ENCODE measurements around the gene TTYH1.
"Not testable (repeated sequence)": the region's sequence is repeated elsewhere in the genome, so short reads cannot be mapped to it uniquely, and the experiment has no call there.

The TTYH1 gene

GRCh38 chr19:54415208-54415900 is at the start of gene TTYH1:
TSS of gene TTYH1 (plus strand) at chr19:54415464. CDS start at chr19:54415553, 89 bp downstream.
- TF ChIP-seq EZH2phosphoT487 (IDR thresholded peaks at IDR 0.05; ENCODE audit: low read depth) (no peak), CTCF (IDR thresholded peaks at IDR 0.05; ENCODE audit: low read depth, low read length) (no peak)
- H3K27ac ChIP-seq (ENCODE audit: low read length) = no peak within 1 kb of the TSS
- no peaks in the 10 kb centered on the region for H3K36me3 ChIP-seq (replicated peaks; ENCODE audit: low read depth, low read length)
- H3K4me2 ChIP-seq (ENCODE audit: low read length) = no peak within 1 kb of the TSS
- H4K20me1 ChIP-seq (ENCODE audit: insufficient read depth, low read length) = no peaks in the 10 kb centered on the region
- H3K4me3 ChIP-seq (ENCODE audit: low read length) = no peak within 1 kb of the TSS
- no peak within 1 kb of the TSS for H2AFZ ChIP-seq (ENCODE audit: low read depth, low read length)
- no peaks in the 10 kb centered on the region for H3K79me2 ChIP-seq (ENCODE audit: low read length)
- H3K4me1 ChIP-seq (ENCODE audit: low read length) = no peaks in the 10 kb centered on the region
- no peaks in the 10 kb centered on the region for H3K9me3 ChIP-seq (ENCODE audit: insufficient read depth, low read length)
- 0 out of 2 replicates have a peak, but pooled peaks cover under 1% of the 10 kb centered on the region for H3K27me3 ChIP-seq (ENCODE audit: low read depth, low read length)
- no peak within 1 kb of the TSS for H3K9ac ChIP-seq (ENCODE audit: low read length)

- peaks cover 21% of the 10 kb centered on the region for H3K4me1 ChIP-seq (ENCODE audit: low read length)
- H3K27ac ChIP-seq (ENCODE audit: low read length); H3K9me3 ChIP-seq (ENCODE audit: insufficient read depth, low read length); H3K9ac ChIP-seq (ENCODE audit: low read length); H3K4me2 ChIP-seq (ENCODE audit: low read length); H3K36me3 ChIP-seq (replicated peaks; ENCODE audit: low read depth, low read length); H2AFZ ChIP-seq (ENCODE audit: low read depth, low read length); H3K79me2 ChIP-seq (ENCODE audit: low read length); H3K4me3 ChIP-seq (ENCODE audit: low read length); H4K20me1 ChIP-seq (ENCODE audit: insufficient read depth, low read length): not testable (repeated sequence)
- peaks cover 33% of the 10 kb centered on the region for H3K27me3 ChIP-seq (ENCODE audit: low read depth, low read length)
Observed at GRCh38 chr19:54365798-54366197, 49.5 kb upstream of the TTYH1 start.

GRCh38 chr19:54366811-54367210 is 48.5 kb upstream of the TTYH1 start:
- peaks cover 42% of the 10 kb centered on the region for H3K27me3 ChIP-seq (ENCODE audit: low read depth, low read length)
- H2AFZ ChIP-seq (ENCODE audit: low read depth, low read length) = no peak overlapping the region
- H3K9me3 ChIP-seq (ENCODE audit: insufficient read depth, low read length) = no peaks in the 10 kb centered on the region
- H3K4me3 ChIP-seq (ENCODE audit: low read length) = no peak overlapping the region
- H3K9ac ChIP-seq (ENCODE audit: low read length) = no peak overlapping the region
- H3K36me3 ChIP-seq (replicated peaks; ENCODE audit: low read depth, low read length) = no peaks in the 10 kb centered on the region
- H3K4me2 ChIP-seq (ENCODE audit: low read length) = no peak overlapping the region
- H3K27ac ChIP-seq (ENCODE audit: low read length) = no peak overlapping the region
- H3K4me1 ChIP-seq (ENCODE audit: low read length) = peaks cover 13% of the 10 kb centered on the region
- no peak for TF ChIP-seq CTCF (IDR thresholded peaks at IDR 0.05; ENCODE audit: low read depth, low read length)
- TF ChIP-seq EZH2phosphoT487 (IDR thresholded peaks at IDR 0.05; ENCODE audit: low read depth) = no peak
- H3K79me2 ChIP-seq (ENCODE audit: low read length) = no peaks in the 10 kb centered on the region
- H4K20me1 ChIP-seq (ENCODE audit: insufficient read depth, low read length) = no peaks in the 10 kb centered on the region

DNA sequence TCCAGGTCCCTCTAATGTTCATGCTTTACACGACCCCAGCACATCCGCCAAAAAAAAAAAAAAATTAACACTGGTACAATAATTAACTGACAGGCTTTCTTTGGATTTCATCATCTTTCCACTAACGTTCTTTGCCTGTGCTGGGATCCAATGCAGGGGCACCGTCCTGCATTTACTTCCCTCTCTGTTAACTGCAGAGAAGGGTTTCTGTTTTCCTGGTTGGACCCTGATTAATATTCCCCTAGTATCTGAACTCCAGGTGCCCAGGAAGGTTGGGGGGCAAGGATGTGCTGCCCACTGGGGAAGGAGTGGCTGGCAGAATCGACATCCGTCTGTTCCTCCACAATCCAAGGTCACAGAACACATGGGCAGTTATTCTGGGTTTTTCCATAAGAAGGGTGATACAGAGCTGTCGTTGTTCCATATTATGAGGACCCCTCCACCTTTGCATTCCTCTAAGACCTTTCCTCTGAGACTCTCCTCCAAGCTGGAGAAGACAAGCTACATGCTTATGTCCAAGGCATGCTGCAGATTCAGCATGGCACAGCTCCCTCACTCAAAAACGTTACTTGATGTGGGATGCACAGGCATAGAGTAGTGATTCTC is 46.1 kb upstream of the TTYH1 start:
- H3K4me2 ChIP-seq (ENCODE audit: low read length) = no peak overlapping the region

GRCh38 chr19:54369688-54370433 is 45.4 kb upstream of the TTYH1 start:
- not testable (repeated sequence) for H3K9me3 ChIP-seq (ENCODE audit: insufficient read depth, low read length); H2AFZ ChIP-seq (ENCODE audit: low read depth, low read length); H3K36me3 ChIP-seq (replicated peaks; ENCODE audit: low read depth, low read length); H3K27ac ChIP-seq (ENCODE audit: low read length); H3K9ac ChIP-seq (ENCODE audit: low read length); H4K20me1 ChIP-seq (ENCODE audit: insufficient read depth, low read length); H3K79me2 ChIP-seq (ENCODE audit: low read length); H3K4me3 ChIP-seq (ENCODE audit: low read length)
- Histone ChIP-seq H3K27me3 (ENCODE audit: low read depth, low read length) (peaks cover 35% of the 10 kb centered on the region), H3K4me1 (ENCODE audit: low read length) (peaks cover 22% of the 10 kb centered on the region), H3K4me2 (ENCODE audit: low read length) (peak overlapping the region; percentile 52)

More for the DNA sequence above, 46.1 kb upstream of the TTYH1 start:
- no peaks in the 10 kb centered on the region for H3K9me3 ChIP-seq (ENCODE audit: insufficient read depth, low read length)
- H3K36me3 ChIP-seq (replicated peaks; ENCODE audit: low read depth, low read length) = no peaks in the 10 kb centered on the region
- no peak overlapping the region for H2AFZ ChIP-seq (ENCODE audit: low read depth, low read length)
- no peak overlapping the region for H3K9ac ChIP-seq (ENCODE audit: low read length)
- peak; percentile 68; the same call in 1 of the 2 replicates for TF ChIP-seq EZH2phosphoT487 (IDR thresholded peaks at IDR 0.05; ENCODE audit: low read depth)
- TF ChIP-seq CTCF (IDR thresholded peaks at IDR 0.05; ENCODE audit: low read depth, low read length) = no peak
- H3K4me3 ChIP-seq (ENCODE audit: low read length) = no peak overlapping the region
- no peaks in the 10 kb centered on the region for H4K20me1 ChIP-seq (ENCODE audit: insufficient read depth, low read length)
- no peak overlapping the region for H3K27ac ChIP-seq (ENCODE audit: low read length)
- H3K79me2 ChIP-seq (ENCODE audit: low read length) = no peaks in the 10 kb centered on the region
- H3K27me3 ChIP-seq (ENCODE audit: low read depth, low read length) = peaks cover 35% of the 10 kb centered on the region
- H3K4me1 ChIP-seq (ENCODE audit: low read length) = peaks cover 21% of the 10 kb centered on the region

- H3K4me1 ChIP-seq (ENCODE audit: low read length) = peaks cover 22% of the 10 kb centered on the region
- H3K79me2 ChIP-seq (ENCODE audit: low read length); H3K36me3 ChIP-seq (replicated peaks; ENCODE audit: low read depth, low read length); H3K27ac ChIP-seq (ENCODE audit: low read length); H2AFZ ChIP-seq (ENCODE audit: low read depth, low read length); H4K20me1 ChIP-seq (ENCODE audit: insufficient read depth, low read length); H3K9me3 ChIP-seq (ENCODE audit: insufficient read depth, low read length); H3K9ac ChIP-seq (ENCODE audit: low read length): not testable (repeated sequence)
- peaks cover 39% of the 10 kb centered on the region for H3K27me3 ChIP-seq (ENCODE audit: low read depth, low read length)
- 0 out of 2 replicates have a peak overlapping the region, but pooled peaks have one; percentile 6 for H3K4me3 ChIP-seq (ENCODE audit: low read length)
- peak overlapping the region; percentile 52 for H3K4me2 ChIP-seq (ENCODE audit: low read length)
Observed at GRCh38 chr19:54370434-54370796, 44.8 kb upstream of the TTYH1 start.
